Epidermal melanocyte (primary cell): ENCODE results near the gene TAGLN2.
"Not testable (repeated sequence)": the region's sequence is repeated elsewhere in the genome, so short reads cannot be mapped to it uniquely, and the experiment has no call there.

Experiments used
- DNase-seq: peaks from one replicate; pipeline ENCODE4 v3.0.0; 2011; ENCODE audit warnings: low spot score; ENCODE audit not compliant: insufficient read length

The TAGLN2 gene

DNA sequence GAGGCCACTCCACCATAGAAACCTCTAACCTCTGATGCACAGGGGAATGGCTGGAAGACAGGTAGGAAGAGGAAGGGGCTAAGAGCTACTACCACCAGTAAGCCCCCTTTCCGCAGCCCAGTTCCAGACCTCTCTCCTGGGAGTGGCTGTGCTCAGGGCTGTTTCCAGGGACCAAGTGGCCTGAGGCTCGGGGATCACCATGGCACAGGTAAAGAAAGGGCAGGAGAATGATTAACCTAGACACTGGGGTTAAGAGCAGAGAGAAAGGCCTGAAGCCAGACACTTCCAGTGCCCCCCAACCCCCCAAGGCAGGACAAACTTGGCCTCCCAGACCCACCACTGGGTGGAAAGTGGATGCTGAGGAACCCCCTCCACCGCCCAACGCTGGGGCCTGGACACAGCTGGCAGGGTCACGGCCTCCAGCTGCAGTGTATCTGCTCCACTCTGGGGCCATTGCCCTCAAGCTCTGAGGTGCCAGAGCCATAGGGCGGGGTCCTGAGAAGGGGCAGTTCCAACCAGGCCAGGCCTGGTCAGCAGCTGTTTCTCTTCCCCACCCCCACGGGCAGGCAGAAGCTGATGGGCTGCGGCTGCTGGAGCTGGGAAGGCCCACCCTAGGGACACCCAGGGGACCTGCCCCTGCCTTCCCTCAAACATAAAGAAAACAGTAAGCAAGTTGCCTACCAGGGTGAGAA is 2.6 kb downstream of the TAGLN2 start:
- no peak for DNase-seq

GRCh38 chr1:159921700-159922504 is 3.4 kb downstream of the TAGLN2 start:
- DNase-seq: no peak

GRCh38 chr1:159921251-159921650 is 4.1 kb downstream of the TAGLN2 start:
- no peak for DNase-seq

DNA sequence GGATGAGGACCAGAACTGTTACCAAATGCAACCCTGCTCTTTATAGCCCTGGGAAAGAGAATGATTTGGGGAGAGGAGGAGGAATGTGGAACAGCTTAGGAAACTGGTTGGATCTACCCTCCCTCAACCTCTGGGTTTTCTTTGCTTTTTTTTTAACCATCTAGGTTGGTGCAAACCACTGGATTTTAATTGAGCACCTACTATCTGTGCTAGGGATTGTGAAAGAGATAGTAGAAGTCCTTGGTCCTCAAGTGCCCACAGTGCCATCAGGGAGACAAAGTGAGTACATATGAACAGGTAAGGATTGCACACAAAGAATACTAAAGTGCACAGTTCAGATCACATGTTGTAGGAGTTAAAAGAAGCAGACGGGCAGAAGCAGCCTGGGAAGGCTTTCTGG is 4.7 kb downstream of the TAGLN2 start:
- DNase-seq: no peak

DNA sequence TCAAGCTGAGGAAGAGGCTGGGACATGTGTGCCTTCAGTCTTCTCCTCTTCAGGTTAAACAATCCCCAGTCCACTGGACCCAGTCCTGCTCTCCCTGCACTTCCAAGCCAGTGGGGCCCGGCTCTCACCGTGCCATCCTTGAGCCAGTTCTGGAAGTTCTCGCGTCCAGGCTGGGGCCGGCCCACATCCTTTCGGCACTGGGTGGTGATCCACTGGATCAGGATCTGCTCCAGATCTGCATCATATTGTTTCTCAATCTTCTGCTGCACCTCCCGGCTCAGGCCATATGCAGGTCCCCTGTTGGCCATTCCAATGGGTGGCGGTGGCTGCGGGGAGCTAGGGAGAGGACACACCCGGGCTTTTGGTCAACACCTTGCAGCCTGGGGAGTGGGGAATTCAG is 5.1 kb downstream of the TAGLN2 start:
- no peak for DNase-seq

GRCh38 chr1:159919236-159919865 is 6.0 kb downstream of the TAGLN2 start:
- no peak for DNase-seq

- DNase-seq: no peak
These were observed 6.7 kb downstream of the TAGLN2 start for GRCh38 chr1:159918352-159919200.

- DNase-seq: no peak
These were observed 7.6 kb downstream of the TAGLN2 start for GRCh38 chr1:159917533-159918351.

DNA sequence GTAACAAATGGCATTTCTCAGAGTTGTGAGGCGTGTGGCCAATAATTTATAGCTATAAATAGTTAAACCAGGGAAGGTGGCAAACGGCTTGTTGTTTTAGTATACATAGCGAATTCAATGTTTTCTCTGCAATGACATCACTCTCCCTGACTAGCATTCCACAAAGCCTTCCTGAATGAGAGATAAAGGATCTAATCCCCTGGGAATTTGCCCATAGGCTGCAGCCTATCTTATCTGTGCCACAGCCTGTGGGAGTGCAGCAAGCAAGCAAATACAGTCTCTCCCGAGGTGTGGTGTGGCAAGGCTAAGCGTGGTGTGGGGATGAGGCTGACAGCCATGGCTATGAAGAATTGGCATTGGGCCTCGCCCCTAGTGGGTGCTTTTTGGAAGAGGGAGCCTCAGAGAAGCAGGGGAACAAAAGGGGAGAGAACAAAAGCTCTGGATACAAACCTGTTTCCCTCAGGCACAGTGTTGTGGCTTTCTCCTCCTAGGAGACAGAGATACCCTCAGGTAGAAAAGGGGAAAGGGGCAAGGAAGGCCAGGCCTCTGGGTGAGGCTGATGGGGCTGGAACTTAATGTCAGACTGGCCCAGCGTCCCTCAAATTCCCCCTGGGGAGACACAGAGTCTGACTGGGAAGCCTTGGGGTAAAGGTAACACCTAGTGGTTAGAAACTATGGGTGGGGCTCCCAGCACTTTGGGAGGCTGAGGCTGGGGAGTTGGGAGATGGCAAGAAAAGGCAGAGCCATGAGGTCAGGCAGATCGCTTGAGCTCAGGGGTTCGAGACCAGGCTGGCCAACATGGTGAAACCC is 8.9 kb downstream of the TAGLN2 start:
- DNase-seq: no peak

- DNase-seq: no peak
These were observed 9.6 kb downstream of the TAGLN2 start for GRCh38 chr1:159915571-159916241.

- DNase-seq: no peak
These were observed 10.9 kb downstream of the TAGLN2 start for GRCh38 chr1:159914252-159915018.

- no peak for DNase-seq
These were observed 11.7 kb downstream of the TAGLN2 start for GRCh38 chr1:159913451-159914192.

DNA sequence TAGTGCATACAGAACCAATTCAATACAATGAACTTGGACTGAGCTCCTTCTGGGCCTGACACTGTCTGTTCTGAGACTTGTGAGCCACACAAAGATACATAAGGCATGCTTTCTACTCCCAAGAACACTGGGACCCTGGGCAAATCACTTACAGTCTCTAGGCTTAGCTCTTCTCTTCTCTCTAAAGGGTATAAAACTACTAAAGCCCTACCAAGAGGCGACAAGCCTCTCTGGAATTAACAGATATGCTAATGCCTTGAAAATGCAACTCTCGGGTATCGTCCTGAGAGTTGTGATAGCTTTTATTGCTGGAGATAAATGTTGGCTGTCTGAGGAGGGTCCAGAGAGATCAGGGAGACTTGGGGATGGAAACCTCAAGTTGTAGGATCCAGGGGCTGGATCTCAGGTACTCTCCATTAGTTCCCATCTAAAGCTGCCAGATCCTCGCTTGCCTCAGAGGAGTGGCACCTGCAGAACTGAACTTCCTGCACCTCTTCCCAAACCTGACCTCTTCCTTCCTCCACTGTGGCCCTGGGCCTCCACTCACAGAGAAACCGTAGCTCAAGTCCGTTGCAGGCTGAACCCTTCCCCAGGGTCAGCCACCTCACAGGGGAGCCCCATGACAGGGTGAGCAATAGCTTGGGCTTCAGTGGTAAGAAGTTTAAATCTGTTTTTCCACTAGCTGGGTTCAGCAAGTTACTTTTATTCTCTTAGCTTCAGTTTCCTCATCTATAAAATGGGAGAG is 13.8 kb downstream of the TAGLN2 start:
- DNase-seq: no peak

DNA sequence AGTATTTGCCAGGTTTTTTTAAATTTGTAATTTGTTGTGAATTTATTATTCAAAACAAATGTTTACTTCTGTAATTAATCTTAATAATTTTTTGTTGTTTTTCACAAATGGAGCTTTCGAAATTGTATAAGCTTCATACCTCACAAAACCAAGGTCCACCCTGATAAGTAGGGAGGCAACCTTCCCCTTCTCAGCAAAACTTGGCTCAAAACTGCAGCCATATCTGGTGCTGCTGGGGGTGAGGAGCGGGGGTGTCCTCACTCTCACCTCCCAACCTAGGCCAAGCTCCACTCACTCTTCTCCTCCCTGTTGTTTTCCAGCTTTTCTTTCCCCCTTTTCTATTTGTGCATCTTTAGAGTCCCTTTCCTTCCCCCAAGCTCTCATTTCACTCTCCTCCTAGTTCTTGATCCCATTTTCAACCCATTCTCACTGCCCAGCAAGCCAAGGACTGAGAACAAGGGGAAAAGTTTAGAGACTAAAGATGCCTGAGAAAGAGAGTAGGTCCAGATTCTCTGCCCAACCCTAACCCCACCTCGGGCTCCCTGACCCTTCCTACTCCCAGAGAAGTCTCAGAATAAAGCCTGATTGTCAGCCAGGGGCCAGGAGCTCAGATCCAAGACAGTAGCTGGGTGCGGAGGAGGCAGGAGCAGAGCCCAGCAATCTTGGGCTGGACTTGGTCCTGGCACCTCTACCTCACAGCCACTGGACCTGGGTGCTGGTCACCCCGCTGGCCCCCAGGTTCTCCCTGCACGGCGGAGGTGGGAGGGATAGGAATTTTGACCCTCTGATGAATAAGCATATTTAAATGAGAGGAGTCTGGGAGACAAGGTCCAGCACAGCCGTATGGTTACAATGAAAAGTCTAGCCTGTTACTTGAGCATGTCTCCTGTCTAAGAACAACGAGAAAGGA is 17.0 kb downstream of the TAGLN2 start:
- DNase-seq: no peak

DNA sequence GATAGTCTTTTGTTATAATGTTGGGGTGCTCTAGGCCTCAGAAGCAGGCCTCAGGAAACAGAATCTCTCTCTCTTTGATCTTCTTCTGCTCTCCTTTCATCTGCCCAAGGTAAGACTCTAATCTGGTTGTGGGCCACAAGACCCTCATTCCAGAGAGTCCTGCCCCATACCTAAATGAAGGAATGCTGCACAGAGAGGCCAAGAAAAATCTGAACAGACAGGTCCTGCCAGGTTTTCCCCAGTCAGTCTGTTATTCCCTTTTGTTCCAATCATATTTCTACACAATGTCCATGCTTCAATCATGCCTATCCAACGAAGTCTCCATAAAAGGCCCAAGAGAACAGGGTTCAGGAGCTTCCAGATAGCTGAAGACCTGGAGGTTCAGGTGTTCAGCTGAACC is 18.3 kb downstream of the TAGLN2 start:
- DNase-seq: no peak

- not testable (repeated sequence) for DNase-seq
These were observed 21.3 kb downstream of the TAGLN2 start for GRCh38 chr1:159904036-159904435.
